H9 (cell line): Measurements from ENCODE around the gene TRMT61A. TPM values are rescaled to one million over a fixed set of nuclear protein-coding genes. Genes with fewer than 3 reads are reported as not detected.
A peak's percentile ranks its signal among the peaks of the same experiment; 100 is the strongest.

Experiments
- DNase-seq: peaks from one replicate; pipeline ENCODE4 v3.0.0-alpha.2; 2017
- H2AFZ ChIP-seq: one replicate; pipeline ENCODE4 v1.6.1; 2013; ENCODE audit warnings: mild to moderate bottlenecking, low read length, control low read depth, moderate library complexity
- H2AK5ac ChIP-seq: 2 replicates; pipeline ENCODE4 v1.6.1; 2013; ENCODE audit warnings: low read length, control low read depth, mixed read lengths; ENCODE audit not compliant: insufficient read length
- H2BK120ac ChIP-seq: one replicate; pipeline ENCODE4 v1.6.1; 2013; ENCODE audit warnings: low read depth, mild to moderate bottlenecking, low read length, control low read depth, inconsistent platforms; ENCODE audit not compliant: poor library complexity, severe bottlenecking
- H2BK12ac ChIP-seq: 2 replicates; pipeline ENCODE4 v1.6.1; 2013; ENCODE audit warnings: low read length, control low read depth, mixed read lengths, low read depth; ENCODE audit not compliant: insufficient read length
- H2BK15ac ChIP-seq: 2 replicates; pipeline ENCODE4 v1.6.1; 2013; ENCODE audit warnings: low read depth, low read length, control low read depth
- H2BK20ac ChIP-seq: one replicate; pipeline ENCODE4 v1.6.1; 2013; ENCODE audit warnings: low read depth, mild to moderate bottlenecking, low read length, control low read depth, inconsistent platforms; ENCODE audit not compliant: poor library complexity, severe bottlenecking
- H2BK5ac ChIP-seq: 2 replicates; pipeline ENCODE4 v1.6.1; 2013; ENCODE audit warnings: low read length, control low read depth, mixed read lengths; ENCODE audit not compliant: insufficient read length
- H3K14ac ChIP-seq: 2 replicates; pipeline ENCODE4 v1.6.1; 2013; ENCODE audit warnings: low read length, control low read depth; ENCODE audit not compliant: insufficient read depth
- H3K18ac ChIP-seq: 2 replicates; pipeline ENCODE4 v1.6.1; 2013; ENCODE audit warnings: low read depth, mild to moderate bottlenecking, mixed read lengths, low read length, control low read depth; ENCODE audit not compliant: insufficient read length
- H3K23ac ChIP-seq: 2 replicates; pipeline ENCODE4 v1.6.1; 2013; ENCODE audit warnings: low read length, control low read depth, mixed read lengths, low read depth; ENCODE audit not compliant: insufficient read length
- H3K23me2 ChIP-seq: 2 replicates; pipeline ENCODE4 v1.6.1; 2013; ENCODE audit warnings: low read depth, mild to moderate bottlenecking, mixed read lengths, low read length, control low read depth; ENCODE audit not compliant: insufficient read length, poor library complexity, severe bottlenecking
- H3K27ac ChIP-seq: 2 replicates; pipeline ENCODE4 v1.5.1; 2013; ENCODE audit warnings: low read length, control low read depth, mixed read lengths, low read depth; ENCODE audit not compliant: insufficient read length
- H3K27me3 ChIP-seq: 2 replicates; pipeline ENCODE4 v1.6.1; 2013; ENCODE audit warnings: low read length, control low read depth, inconsistent platforms; ENCODE audit not compliant: insufficient read depth
- H3K4ac ChIP-seq: 2 replicates; pipeline ENCODE4 v1.6.1; 2013; ENCODE audit warnings: low read depth, mild to moderate bottlenecking, control low read depth, inconsistent platforms, low read length, moderate library complexity
- H3K4me1 ChIP-seq: 2 replicates; pipeline ENCODE4 v1.6.1; 2013; ENCODE audit warnings: low read length, control low read depth, inconsistent platforms; ENCODE audit not compliant: insufficient read depth
- H3K4me2 ChIP-seq: 2 replicates; pipeline ENCODE4 v1.6.1; 2013; ENCODE audit warnings: low read length, control low read depth, mixed read lengths; ENCODE audit not compliant: insufficient read length, insufficient read depth
- H3K56ac ChIP-seq: 2 replicates; pipeline ENCODE4 v1.6.1; 2013; ENCODE audit warnings: low read depth, mild to moderate bottlenecking, mixed read lengths, low read length, control low read depth; ENCODE audit not compliant: insufficient read length
- H3K79me1 ChIP-seq: 2 replicates; pipeline ENCODE4 v1.6.1; 2013; ENCODE audit warnings: low read depth, mild to moderate bottlenecking, moderate library complexity, low read length, control low read depth, inconsistent platforms; ENCODE audit not compliant: insufficient read depth, poor library complexity, severe bottlenecking
- H3K79me2 ChIP-seq: 2 replicates; pipeline ENCODE4 v1.6.1; 2013; ENCODE audit warnings: low read length, control low read depth, inconsistent platforms; ENCODE audit not compliant: insufficient read depth
- H3K9ac ChIP-seq: 2 replicates; pipeline ENCODE4 v1.6.1; 2013; ENCODE audit warnings: low read length, control low read depth, mixed read lengths; ENCODE audit not compliant: insufficient read length; ENCODE audit errors: extremely low read depth
- H3K9me3 ChIP-seq: one replicate; pipeline ENCODE4 v1.6.1; 2013; ENCODE audit warnings: low read depth, low read length, inconsistent platforms; ENCODE audit not compliant: control insufficient read depth
- H3T11ph ChIP-seq: one replicate; pipeline ENCODE4 v1.6.1; 2013; ENCODE audit warnings: mild to moderate bottlenecking, low read length, control low read depth, inconsistent platforms
- H4K20me1 ChIP-seq: one replicate; pipeline ENCODE4 v1.6.1; 2013; ENCODE audit not compliant: control insufficient read depth, insufficient read length, insufficient read depth
- H4K5ac ChIP-seq: 2 replicates; pipeline ENCODE4 v1.6.1; 2013; ENCODE audit warnings: low read depth, mild to moderate bottlenecking, mixed read lengths, low read length, control low read depth; ENCODE audit not compliant: insufficient read length
- H4K8ac ChIP-seq: replicated peaks from 2 replicates; pipeline ENCODE4 v1.6.1; 2013; ENCODE audit warnings: low read length, control low read depth, mixed read lengths, low read depth; ENCODE audit not compliant: insufficient read length
- H4K91ac ChIP-seq: 2 replicates; pipeline ENCODE4 v1.6.1; 2013; ENCODE audit warnings: low read depth, mild to moderate bottlenecking, moderate library complexity, mixed read lengths, low read length, control low read depth; ENCODE audit not compliant: insufficient read length
- H3K27ac Mint-ChIP-seq, 3 experiments: 2 replicates in 2 of 3; 3 replicates in 1 of 3; pipeline ENCODE4 v1.8.0; 2020 to 2021; ENCODE audit warnings: mixed read lengths in 3 of 3, mild to moderate bottlenecking in 1 of 3, moderate library complexity in 1 of 3
- H3K27me3 Mint-ChIP-seq: 2 replicates; pipeline ENCODE4 v1.8.0; 2021; ENCODE audit warnings: low read depth, mild to moderate bottlenecking, moderate library complexity, mixed read lengths
- H3K36me3 Mint-ChIP-seq, 3 experiments: 2 replicates in 2 of 3; 3 replicates in 1 of 3; pipeline ENCODE4 v1.8.0; 2020 to 2021; ENCODE audit warnings: low read depth in 3 of 3, mixed read lengths in 3 of 3; ENCODE audit not compliant: insufficient read depth in 1 of 3
- H3K4me1 Mint-ChIP-seq, 2 experiments: 2 replicates each; pipeline ENCODE4 v1.8.0; 2020; ENCODE audit warnings: mixed read lengths in 2 of 2
- H3K4me3 Mint-ChIP-seq, 2 experiments: 2 replicates in 1 of 2; 3 replicates in 1 of 2; pipeline ENCODE4 v1.8.0; 2020 to 2021; ENCODE audit warnings: mild to moderate bottlenecking in 2 of 2, mixed read lengths in 2 of 2, moderate library complexity in 1 of 2
- H3K9me3 Mint-ChIP-seq, 2 experiments: 2 replicates in 1 of 2; 3 replicates in 1 of 2; pipeline ENCODE4 v1.8.0; 2020; ENCODE audit warnings: mild to moderate bottlenecking in 2 of 2, mixed read lengths in 2 of 2, moderate library complexity in 1 of 2
- CTCF ChIP-seq: fragments of 200-600 bp; sonication (generic); conservative IDR thresholded peaks from 3 replicates; pipeline ENCODE4 v1.8.0; 2021; ENCODE audit warnings: antibody characterized with exemption, mild to moderate bottlenecking
- WGBS: extraction: QIAGEN DNeasy Blood & Tissue Kit; methylation state at CpG from one replicate; pipeline ENCODE4 v1.1.7; 2013; ENCODE audit warnings: missing lambda C conversion rate, low lambda C conversion rate, mixed read lengths; ENCODE audit not compliant: insufficient read length; ENCODE audit errors: extremely low coverage; 5-methylcytosine and 5-hydroxymethylcytosine counted together
- total RNA-seq: library from RNA; stranded (reverse); gene quantifications from 2 replicates; pipeline ENCODE4 v1.2.1, GENCODE V29; 2021

The TRMT61A gene
- total RNA-seq, 1 experiment from 2014 or later: 21.9 TPM

DNA sequence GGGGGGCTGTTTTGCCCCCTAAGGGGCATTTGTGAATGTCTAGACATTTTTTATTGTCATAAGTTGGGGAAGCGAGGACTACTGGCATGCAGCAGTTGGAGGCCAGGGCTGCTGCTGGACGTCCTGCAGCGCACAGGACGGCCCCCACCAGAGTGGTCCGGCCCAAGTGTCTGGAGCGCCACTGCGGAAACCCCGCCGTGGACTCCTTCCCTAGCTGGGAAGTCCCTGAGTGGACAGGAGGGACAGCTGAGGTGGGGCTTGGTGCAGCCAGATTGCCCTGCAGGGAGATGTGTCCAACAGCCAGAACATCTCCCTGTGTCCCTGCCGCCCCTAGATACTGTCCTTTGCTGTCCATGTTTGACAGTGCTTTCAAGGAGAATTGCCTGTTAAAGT, 11.8 kb upstream of the TRMT61A start:
- H2BK15ac ChIP-seq: no peak overlapping the region
- H2BK12ac ChIP-seq: no peak overlapping the region
- no peaks in the 10 kb centered on the region for H3K9me3 ChIP-seq
- H3K18ac ChIP-seq: no peak overlapping the region
- no peak overlapping the region for H3K56ac ChIP-seq
- no peak overlapping the region for H2AK5ac ChIP-seq
- H3K23me2 ChIP-seq: peaks cover 6% of the 10 kb centered on the region
- peaks cover 3% of the 10 kb centered on the region for H4K20me1 ChIP-seq
- no peak overlapping the region for H2BK5ac ChIP-seq
- Mint-ChIP-seq H3K27ac (peak overlapping the region in 2 of 3 experiments; percentile 59 to 69; a peak in 2 of 7 replicates), H3K4me3 (no peak overlapping the region), H3K4me1 (peaks cover 13 to 33% of the 10 kb centered on the region in 2 experiments), H3K27me3 (no peaks in the 10 kb centered on the region; the same call in 1 of the 2 replicates), H3K36me3 (peaks cover 11 to 19% (median 18%) of the 10 kb centered on the region in 3 experiments), H3K9me3 (no peaks in the 10 kb centered on the region)
- H2AFZ ChIP-seq: no peak overlapping the region
- H3K79me1 ChIP-seq: no peaks in the 10 kb centered on the region
- H3K79me2 ChIP-seq: no peaks in the 10 kb centered on the region
- no peak overlapping the region for H4K8ac ChIP-seq
- H4K5ac ChIP-seq: no peak overlapping the region
- no peak overlapping the region for H4K91ac ChIP-seq
- DNase-seq: no peak
- H3K23ac ChIP-seq: no peak overlapping the region
- no peak overlapping the region for H3K4ac ChIP-seq
- TF ChIP-seq CTCF: no peak
- no peak overlapping the region for H3T11ph ChIP-seq
- no CpG with 5 or more reads among the region's 10 CpGs for WGBS
- H2BK120ac ChIP-seq: no peak overlapping the region
- no peaks in the 10 kb centered on the region for H3K4me1 ChIP-seq
- H3K9ac ChIP-seq: no peak overlapping the region
- H2BK20ac ChIP-seq: no peak overlapping the region
- no peaks in the 10 kb centered on the region for H3K27me3 ChIP-seq
- H3K27ac ChIP-seq: no peak overlapping the region
- H3K14ac ChIP-seq: no peak overlapping the region
- no peak overlapping the region for H3K4me2 ChIP-seq
